GM19455 (cell line): ENCODE data around the gene CACNA2D2.

ENCODE experiments used
- ATAC-seq: cut with Tn5 transposase; IDR thresholded peaks from one replicate; pipeline ENCODE4 v1.9.1; 2021; ENCODE audit not compliant: unreplicated experiment

Gene CACNA2D2

DNA sequence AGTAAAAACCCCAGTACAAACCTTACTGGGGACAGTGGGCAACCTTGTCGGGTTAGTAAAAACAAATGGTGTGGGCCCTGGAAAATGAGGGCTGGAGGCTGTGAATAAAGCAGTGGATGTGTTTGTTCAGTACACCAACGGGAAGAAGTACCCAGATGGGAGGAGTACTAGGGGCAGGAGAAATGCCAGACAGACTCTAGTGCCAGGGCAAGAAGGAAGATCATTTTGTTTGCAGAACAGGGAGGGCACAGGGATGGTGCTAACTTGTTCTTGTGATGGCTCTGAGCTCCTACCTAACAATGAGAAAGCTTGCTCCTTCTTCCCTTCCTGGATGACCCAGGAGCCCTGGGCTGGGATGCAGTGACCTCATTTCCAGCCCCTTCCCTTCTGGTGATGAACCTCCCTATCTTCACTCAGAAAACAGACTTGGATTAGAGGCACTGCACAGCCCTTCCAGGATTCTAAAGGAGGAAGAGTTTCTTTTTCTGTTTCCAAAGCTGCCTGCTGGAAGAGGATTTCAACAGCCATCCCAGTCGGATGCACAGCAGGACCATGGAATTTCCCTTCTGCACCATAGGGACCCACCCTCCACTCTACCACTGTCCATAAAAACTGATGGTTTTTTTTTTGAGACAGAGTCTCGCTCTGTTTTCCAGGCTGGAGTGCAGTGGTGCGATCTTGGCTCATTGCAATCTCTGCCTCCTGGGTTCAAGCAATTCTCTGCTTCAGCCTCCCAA lies 168.9 kb downstream of the CACNA2D2 start:
- ATAC-seq, result no peak

DNA sequence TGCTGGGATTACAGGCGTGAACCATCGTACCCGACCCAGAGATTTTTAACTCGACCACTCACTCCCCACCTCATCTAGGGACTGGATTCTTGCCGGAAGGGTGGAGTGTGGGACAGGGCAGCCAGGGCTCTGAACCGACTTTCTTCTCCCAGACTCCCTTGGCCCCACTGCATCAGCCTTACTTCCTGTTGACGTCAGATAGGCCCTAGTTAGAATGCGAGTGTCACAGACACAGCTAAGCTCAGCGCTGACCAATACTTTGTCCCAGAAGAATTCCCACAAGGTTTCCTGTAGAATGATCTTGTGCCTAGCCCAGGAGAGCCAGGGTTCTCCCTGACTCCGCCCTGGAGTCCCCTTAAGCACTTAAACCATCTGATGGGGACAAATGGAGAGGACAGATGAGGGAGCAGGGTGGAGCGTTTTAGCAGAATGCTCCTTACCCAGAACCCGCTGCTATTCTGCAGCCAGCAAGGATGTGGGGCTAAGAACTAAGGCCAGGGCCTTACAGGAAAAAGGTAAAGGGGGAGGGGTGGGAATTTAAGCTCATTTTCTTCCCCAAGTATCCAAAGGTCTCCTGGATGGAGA lies 169.6 kb downstream of the CACNA2D2 start:
- ATAC-seq, result no peak

- ATAC-seq, result no peak
These were observed 172.0 kb downstream of the CACNA2D2 start for GRCh38 chr3:50331364-50331907.

DNA sequence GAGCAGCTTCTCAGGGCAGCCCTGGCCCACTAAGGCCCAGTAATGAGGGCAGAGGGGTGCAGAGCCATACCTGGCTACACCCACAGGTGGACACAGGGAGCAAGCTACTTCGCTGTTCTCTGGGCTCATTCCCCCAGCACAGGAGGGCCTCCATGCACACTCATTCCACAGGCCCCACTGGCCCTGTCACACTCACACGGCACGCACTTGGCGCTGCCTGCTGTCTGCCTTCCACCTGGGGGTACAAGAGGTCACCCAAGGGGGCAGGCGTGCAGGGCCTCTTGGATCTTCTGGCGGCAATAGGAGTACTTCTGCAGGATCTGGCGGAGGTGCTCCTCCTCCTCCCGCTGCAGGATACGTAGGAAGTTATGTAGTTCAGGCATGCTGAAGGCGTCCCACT lies 173.1 kb downstream of the CACNA2D2 start:
- no peak for ATAC-seq

- peak; percentile 81 for ATAC-seq
These were observed 175.3 kb downstream of the CACNA2D2 start, which contains the start of gene TUSC2 for GRCh38 chr3:50327943-50328691. TSS of gene TUSC2 (minus strand) at chr3:50328223. CDS start at chr3:50328099, 124 bp downstream.

DNA sequence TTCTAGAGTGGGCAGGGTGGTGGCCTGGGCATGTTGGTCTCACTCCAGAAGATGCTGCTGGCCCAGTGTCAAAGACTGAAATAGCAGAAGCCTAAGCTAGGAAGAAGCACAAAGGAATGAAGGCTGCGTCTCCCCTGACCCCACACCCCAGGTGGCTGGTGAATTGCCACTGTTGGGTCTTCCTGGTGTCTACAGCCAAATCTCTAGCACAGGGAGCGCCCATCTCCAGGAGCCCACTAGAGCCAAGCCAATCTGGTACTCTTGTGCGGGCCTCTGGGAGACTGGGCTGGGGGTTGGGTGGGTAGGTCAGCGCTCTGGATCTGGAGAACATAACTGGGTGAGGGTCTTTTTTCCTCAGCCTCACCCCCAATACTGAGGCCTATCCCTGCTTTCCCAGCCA lies 176.3 kb downstream of the CACNA2D2 start:
- ATAC-seq, result no peak

DNA sequence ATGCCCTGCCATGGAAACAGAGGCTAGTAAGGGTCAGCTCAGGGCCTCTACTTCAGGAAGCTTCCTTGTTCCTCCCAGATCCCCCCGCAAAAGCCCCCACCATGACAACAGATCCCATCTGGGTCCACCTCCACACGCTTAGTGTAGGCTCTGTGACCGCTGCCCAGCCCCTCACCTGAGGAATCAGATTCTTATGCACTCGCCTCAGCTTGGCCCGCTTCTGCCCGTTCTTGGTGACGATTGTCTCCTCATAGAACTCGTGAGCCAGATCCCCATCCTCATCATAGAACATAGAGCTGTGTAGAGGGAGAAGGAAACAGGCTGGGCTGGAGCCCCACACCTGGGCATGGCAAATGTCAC lies 177.3 kb downstream of the CACNA2D2 start:
- ATAC-seq, result no peak

DNA sequence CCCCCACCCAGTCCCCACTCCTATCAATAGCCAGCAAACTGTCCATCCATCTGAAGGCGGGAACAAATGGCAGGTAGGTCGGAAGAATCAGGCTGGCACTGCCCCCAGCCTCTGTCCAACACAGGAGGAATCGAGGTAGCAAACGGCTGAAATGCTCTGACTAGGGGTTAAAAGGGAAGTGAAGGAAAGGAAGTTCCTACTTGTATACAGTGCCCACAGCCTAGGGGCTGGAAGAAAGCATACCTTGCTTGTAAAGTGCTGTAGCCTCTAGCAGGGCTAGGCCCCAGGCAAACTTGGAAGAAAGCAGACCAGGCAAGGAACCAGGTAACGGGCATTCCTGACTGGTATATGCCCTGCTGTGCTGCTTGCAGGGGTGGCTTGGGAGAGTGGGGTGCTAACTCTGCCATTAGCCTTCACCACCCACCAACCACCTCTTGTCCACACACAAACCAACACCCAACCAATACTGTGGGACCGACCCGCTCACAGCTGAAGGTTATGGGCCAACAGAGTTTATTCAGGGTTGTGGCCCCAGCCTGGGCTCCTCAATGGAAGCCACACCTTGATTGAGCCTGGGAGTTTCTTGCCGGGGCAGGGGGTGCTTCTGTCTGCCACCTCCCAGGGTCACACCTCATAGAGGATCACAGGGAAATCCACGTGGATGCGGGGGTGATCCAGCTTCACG lies 177.8 kb downstream of the CACNA2D2 start:
- ATAC-seq, result no peak

- no peak for ATAC-seq
These were observed 178.3 kb downstream of the CACNA2D2 start for GRCh38 chr3:50325113-50325480.

DNA sequence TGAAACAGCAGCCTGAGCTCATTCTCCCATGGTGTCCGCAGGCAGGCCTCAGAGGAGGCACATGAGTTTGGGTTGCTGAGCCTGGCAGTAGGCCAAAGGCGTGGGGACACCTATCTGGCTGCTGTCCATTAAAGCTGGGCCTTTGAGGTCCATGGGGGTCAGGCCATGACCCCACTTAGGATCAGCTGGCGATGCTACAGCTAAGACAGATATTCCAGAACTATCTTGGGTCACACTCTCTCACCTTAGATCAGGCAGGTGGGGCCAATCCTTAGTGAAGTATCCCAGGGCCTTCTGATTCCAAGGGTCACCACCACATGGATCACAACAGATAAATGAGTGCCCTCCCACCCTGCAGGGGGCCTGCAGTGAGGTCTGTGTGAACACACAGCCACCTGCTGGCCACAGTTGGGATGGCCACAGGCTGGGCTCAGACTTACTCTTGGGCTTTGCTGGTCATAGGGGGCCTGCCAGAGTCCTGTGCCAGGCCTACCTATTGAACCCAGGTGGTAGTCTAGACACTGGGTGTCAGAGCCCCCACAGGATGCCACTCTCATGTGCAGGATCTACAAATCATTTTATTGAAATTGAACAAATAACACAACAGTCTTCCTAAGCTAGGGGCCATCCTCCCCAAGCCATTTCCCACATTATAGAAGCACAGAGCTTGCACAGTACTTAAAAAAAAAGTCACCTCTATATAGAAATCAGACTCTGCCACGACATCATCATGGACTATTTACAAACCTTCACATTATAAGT lies 178.9 kb downstream of the CACNA2D2 start:
- no peak for ATAC-seq

DNA sequence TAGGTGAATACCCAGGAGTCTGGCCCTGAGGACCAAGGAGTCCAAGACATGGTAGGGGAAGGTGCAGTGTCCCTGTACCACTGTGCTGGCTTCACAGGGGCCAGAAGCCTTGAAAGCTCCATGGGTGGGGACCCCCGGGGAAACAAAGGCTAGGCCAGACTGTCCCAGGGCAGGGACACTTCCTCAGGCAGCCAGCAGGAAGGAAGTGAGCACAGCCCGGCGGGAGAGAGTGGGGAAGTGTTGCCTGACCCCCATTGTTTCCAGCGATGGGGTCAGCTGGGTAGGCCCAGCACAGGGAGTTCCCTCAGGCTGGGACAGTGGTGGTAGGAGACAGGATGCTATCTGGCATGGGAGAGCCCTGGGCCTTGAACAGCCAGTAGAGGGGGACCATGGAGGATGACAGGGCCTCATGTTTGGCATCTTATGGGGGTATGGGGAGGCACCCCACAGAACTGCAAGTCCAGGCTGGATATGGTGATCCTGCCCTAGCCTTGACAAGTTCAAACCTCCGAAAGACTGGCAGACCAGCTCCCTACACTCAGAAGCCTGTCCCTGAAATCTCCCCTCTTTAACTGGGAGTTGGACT lies 179.7 kb downstream of the CACNA2D2 start:
- ATAC-seq, result no peak

DNA sequence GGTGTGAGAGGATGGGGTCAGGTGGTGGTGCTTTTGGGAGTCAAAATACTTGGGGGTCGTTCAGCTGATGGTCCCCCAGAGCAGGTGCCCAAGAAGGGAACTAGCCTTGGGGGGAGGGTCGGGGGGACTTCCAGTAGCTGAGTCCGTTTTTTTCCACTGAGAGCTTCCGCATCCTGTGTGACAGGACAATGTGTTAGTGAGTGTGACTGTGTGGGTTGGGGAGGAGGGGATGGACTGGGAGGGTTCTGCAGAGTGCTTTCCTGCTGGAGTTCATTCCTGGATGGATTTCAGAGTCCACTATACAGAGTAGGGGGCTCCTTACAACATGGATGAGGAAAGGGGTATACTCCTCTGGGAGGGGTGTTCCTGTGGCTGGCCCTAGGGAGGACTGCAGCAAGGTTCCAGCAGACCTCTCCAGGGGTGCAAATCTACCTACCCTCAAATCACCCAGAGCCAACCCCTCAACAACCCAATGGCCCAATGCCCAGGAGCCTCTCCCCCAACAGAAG lies 180.3 kb downstream of the CACNA2D2 start:
- no peak for ATAC-seq

GRCh38 chr3:50322386-50323091 lies 180.9 kb downstream of the CACNA2D2 start, which contains the start of gene HYAL2:
TSS of gene HYAL2 (minus strand) at chr3:50322745. CDS start at chr3:50320489, 2,256 bp downstream.
- ATAC-seq, result no peak

- no peak for ATAC-seq
These were observed 181.4 kb downstream of the CACNA2D2 start for GRCh38 chr3:50322115-50322385.

GRCh38 chr3:50321336-50322114 lies 181.9 kb downstream of the CACNA2D2 start:
- ATAC-seq, result peak; percentile 77

GRCh38 chr3:50320853-50321335 lies 182.5 kb downstream of the CACNA2D2 start:
- ATAC-seq, result peak; percentile 53

DNA sequence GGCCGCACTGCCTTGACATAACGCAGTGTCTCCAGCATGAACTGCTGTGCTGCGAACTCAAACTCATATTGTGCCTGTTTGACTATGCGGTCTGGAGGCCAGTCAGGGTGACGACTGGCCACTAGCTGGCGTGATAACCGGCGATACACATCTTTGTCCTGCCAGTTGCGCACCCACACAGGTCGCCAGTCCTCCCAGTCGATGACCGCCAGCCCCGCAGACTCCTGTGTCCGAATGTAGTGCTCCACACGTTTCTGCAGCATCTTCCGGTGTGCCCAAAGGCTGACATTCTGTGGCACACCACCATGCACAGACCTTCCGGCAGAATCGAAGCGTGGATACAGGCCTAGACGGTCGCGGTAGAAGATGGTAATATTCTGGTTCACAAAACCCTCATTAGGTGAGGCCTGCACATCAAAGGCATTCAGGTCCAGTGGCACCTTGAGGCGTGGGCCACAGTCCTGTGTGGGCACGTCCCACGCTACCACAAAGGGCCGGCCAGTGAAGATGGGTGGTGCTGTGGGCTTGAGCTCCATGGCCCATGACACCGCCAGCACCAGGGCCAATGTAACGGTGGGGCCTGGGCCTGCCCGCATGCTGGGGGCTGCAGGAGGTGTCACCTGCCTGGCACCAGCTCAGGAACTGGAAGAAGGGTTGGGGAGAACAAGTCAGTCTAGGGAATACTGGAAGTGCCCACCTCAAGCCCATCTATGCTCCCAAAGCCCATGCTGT lies 183.4 kb downstream of the CACNA2D2 start:
- ATAC-seq, result no peak
